Cardiac fibroblast (primary cell): ENCODE measurements around the gene CKM.

Source experiments
- DNase-seq, 2 donors: peaks; one replicate each; pipeline versions ENCODE4 v3.0.0 to v3.0.0-alpha.2; 2010; ENCODE audit warnings: low read depth in 2 of 2
- H3K4me3 ChIP-seq, 2 donors: replicated peaks in 1 of 2; 1 replicate in 1 of 2; 2 replicates in 1 of 2; pipeline ENCODE4 v1.5.1; 2011; ENCODE audit warnings: low read depth in 2 of 2, low read length in 2 of 2, mild to moderate bottlenecking in 2 of 2, moderate library complexity in 1 of 2
- CTCF ChIP-seq: IDR thresholded peaks from one replicate; pipeline ENCODE4 v1.5.1; 2011; ENCODE audit warnings: low read depth, mild to moderate bottlenecking, low read length, inconsistent platforms

The CKM gene

DNA sequence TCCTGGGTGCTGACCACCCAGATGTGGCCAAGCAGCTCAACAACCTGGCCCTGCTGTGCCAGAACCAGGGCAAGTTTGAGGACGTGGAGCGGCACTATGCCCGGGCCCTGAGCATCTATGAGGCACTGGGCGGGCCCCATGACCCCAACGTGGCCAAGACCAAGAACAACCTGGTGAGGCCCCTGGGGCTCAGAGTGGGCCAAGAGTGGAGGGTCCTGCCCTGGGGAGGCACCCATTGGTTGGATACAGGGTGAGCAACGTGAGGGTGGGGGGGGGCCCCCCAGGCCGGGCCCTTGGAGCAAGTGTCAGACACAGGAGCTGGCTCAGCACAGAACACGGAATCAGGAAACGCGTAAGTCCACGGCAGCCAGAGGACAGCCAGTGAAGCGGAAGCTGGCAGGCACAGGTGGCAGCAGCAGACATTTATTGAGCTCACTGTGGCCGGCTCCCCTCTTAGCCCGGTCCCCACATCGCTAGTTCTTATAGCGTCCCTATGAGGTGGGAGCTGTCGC is 26.8 kb upstream of the CKM start:
- TF ChIP-seq CTCF: no peak
- H3K4me3 ChIP-seq: no peak overlapping the region
- DNase-seq: no peak

DNA sequence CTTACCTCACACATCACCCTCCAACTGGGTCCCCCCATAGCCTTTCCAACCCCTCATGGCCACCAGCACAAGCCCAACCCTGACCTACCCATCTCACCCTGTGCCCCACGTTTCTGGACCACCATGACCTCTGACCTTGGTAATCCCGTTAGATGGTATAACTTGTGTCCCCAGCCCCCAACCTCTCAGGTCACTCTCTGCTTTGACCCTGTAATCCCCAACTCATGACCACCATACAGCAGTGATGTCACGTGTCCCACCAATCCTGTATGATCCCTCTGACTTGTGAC is 26.4 kb upstream of the CKM start:
- no peak for DNase-seq
- TF ChIP-seq CTCF: no peak
- H3K4me3 ChIP-seq: no peak overlapping the region

- DNase-seq: no peak
- no peak overlapping the region for H3K4me3 ChIP-seq
- TF ChIP-seq CTCF: no peak
These were observed 25.9 kb upstream of the CKM start for GRCh38 chr19:45348367-45349125.

DNA sequence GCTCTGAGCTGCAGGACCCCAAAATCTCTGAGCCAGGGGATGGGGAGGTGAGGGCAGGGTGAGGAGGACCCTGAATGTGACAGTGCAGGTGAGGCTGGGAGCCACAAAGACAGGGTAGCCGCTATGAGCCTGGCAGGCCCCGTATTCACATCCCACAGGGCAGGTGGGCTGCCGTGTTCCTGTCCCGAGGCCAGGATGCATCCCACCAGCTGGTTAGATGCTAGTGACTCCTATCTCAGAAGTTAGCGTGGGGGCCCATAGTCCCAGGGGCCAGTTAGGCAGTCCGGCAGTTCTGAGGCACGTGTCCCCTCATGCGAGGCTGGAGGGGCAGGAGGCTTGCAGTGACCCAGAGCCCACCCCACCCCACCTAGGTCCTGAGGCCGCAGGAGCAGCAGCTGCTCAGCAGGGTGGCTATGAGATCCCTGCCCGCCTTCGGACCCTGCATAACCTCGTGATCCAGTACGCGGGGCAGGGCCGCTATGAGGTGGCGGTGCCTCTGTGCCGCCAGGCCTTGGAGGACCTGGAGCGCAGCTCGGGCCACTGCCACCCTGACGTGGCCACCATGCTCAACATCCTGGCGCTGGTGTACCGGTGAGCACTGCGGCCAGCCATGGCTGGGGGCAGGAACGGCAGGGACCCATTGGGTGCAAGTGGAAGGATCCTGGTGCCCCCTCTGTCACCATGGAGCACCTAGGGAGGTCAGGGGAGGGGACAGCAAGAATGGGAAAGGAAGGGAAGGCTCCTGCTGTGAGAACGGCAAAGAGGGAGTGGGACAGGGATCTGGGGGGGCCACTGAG is 25.1 kb upstream of the CKM start:
- DNase-seq: no peak
- H3K4me3 ChIP-seq: no peak overlapping the region
- TF ChIP-seq CTCF: no peak

DNA sequence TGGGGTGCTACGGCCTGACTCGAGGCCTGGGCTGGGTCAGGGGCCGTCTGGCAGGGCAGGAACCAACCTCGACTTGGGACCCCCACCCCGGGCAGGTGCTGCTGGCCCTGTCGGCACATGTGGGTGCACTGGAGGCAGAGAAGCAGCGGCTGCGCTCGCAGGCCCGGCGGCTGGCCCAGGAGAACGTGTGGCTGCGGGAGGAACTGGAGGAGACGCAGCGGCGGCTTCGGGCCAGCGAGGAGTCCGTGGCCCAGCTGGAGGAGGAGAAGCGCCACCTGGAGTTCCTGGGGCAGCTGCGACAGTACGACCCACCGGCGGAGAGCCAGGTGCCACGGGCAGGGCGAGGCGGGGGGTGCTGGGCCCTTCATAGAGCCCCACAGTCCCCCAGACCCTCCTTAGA is 23.8 kb upstream of the CKM start:
- no peak for DNase-seq
- TF ChIP-seq CTCF: no peak
- no peak overlapping the region for H3K4me3 ChIP-seq

GRCh38 chr19:45345506-45345860 is 22.8 kb upstream of the CKM start:
- DNase-seq: no peak
- no peak overlapping the region for H3K4me3 ChIP-seq

More at GRCh38 chr19:45345506-45345860, 22.8 kb upstream of the CKM start:
- no peak for TF ChIP-seq CTCF
